ENCODE data around the gene STYXL2. TPM values are rescaled to one million over a fixed set of nuclear protein-coding genes. Genes with fewer than 3 reads are reported as not detected.
A peak's percentile ranks its signal among the peaks of the same experiment; 100 is the strongest.

STYXL2 gene
- total and polyA plus RNA-seq, 2 of the 8 experiments (the other 6 are each of a cell fraction or from before 2014, with no cell fraction given), result 0.09 to 0.22 TPM

GRCh38 chr1:167132301-167133010 lies 38.6 kb downstream of the STYXL2 start:
- TF ChIP-seq KDM1A (IDR thresholded peaks at IDR 0.05; ENCODE audit: borderline replicate concordance, low read length) (no peak), POLR2A (IDR thresholded peaks at IDR 0.05; ENCODE audit: control extremely low read depth in 1 of 2, low read depth in 2 of 2, low read length in 2 of 2) (no peak), SRF (IDR thresholded peaks at IDR 0.05; ENCODE audit: low read depth, low read length) (peak; percentile 84), E2F6 (IDR thresholded peaks at IDR 0.05) (no peak)
- no peak overlapping the region for H4K91ac ChIP-seq (replicated peaks; ENCODE audit: insufficient read length, low read length)
- no peaks in the 10 kb centered on the region for H3K9me3 ChIP-seq (ENCODE audit: insufficient read depth in 2 of 2, low read depth in 1 of 2, low read length in 1 of 2)
- 89% methylated on average over 8 of the region's 8 CpGs; no CpG with 5 or more reads in 1 of the 2 experiments for WGBS, 2 experiments (ENCODE audit: extremely low coverage in 1 of 2, insufficient coverage in 1 of 2, insufficient read length in 1 of 2, insufficient replicate concordance in 2 of 2, low coverage in 1 of 2, low lambda C conversion rate in 2 of 2, missing lambda C conversion rate in 1 of 2)
- FAIRE-seq (no peak), DNase-seq (ENCODE audit: low read depth in 1 of 2, low spot score in 2 of 2) (no peak)
- no peaks in the 10 kb centered on the region for H3K27me3 ChIP-seq (replicated peaks in 1 of 4; ENCODE audit: control insufficient read depth in 3 of 4, extremely low read depth in 1 of 4, insufficient read depth in 3 of 4, low read length in 3 of 4)
- no peak overlapping the region for H3K9ac ChIP-seq (replicated peaks in 1 of 4; ENCODE audit: extremely low read depth in 1 of 4, low read depth in 3 of 4, low read length in 3 of 4)
- no peak overlapping the region for H3K27ac ChIP-seq (ENCODE audit: low read depth, low read length)
- H3K4me2 ChIP-seq (ENCODE audit: insufficient read depth in 1 of 2, low read depth in 2 of 2, low read length in 2 of 2), result no peak overlapping the region
- H3K36me3 ChIP-seq (ENCODE audit: control insufficient read depth in 2 of 4, insufficient read depth in 4 of 4, low read length in 3 of 4), result no peaks in the 10 kb centered on the region
- no peaks in the 10 kb centered on the region for H4K20me1 ChIP-seq (replicated peaks in 1 of 2; ENCODE audit: control insufficient read depth in 1 of 2, insufficient read depth in 2 of 2, low read length in 2 of 2)
- H4K5ac ChIP-seq (ENCODE audit: insufficient read length, low read depth, low read length), result no peak overlapping the region
- no peak overlapping the region for H2AFZ ChIP-seq (ENCODE audit: low read length)
- H2BK5ac ChIP-seq (ENCODE audit: low read depth, low read length), result no peak overlapping the region
- no peak overlapping the region for H3K56ac ChIP-seq (replicated peaks; ENCODE audit: insufficient read length, low read depth, low read length)
- H2AK5ac ChIP-seq (ENCODE audit: low read depth, low read length), result no peak overlapping the region; the same call in 1 of the 2 replicates
- no peak overlapping the region for H2BK120ac ChIP-seq (replicated peaks; ENCODE audit: low read depth, low read length)
- no peak overlapping the region; the same call in 1 of the 2 replicates for H2BK15ac ChIP-seq (ENCODE audit: low read length)
- ChIA-PET CTCF (ENCODE audit: partially characterized antibody) (interaction anchor here (0.9 to 9.3 kb wide), 2 partner anchors 8 to 69 kb away, joined by 3 to 81 read pairs; no protein-coding TSS in a partner anchor), POLR2A (ENCODE audit: partially characterized antibody) (no interaction called here)
- no peaks in the 10 kb centered on the region for H3K79me2 ChIP-seq (ENCODE audit: control insufficient read depth in 1 of 2, insufficient read depth in 2 of 2, low read length in 2 of 2)
- H3K23me2 ChIP-seq (ENCODE audit: low read depth, low read length), result no peaks in the 10 kb centered on the region
- no peak overlapping the region for H4K8ac ChIP-seq (ENCODE audit: extremely low read depth, insufficient read depth, low read length)
- no peak overlapping the region for H2BK12ac ChIP-seq (ENCODE audit: low read depth, low read length)
- no peak overlapping the region for H3K4me3 ChIP-seq (ENCODE audit: extremely low read depth in 1 of 4, insufficient read depth in 2 of 4, low read depth in 3 of 4, low read length in 4 of 4)
- H3K79me1 ChIP-seq (ENCODE audit: low read depth, low read length), result no peaks in the 10 kb centered on the region
- H3K18ac ChIP-seq (ENCODE audit: extremely low read depth, low read length), result no peak overlapping the region
- H3K4me1 ChIP-seq (replicated peaks in 1 of 4; ENCODE audit: control insufficient read depth in 3 of 4, insufficient read depth in 4 of 4, low read length in 3 of 4), result peaks cover 2 to 12% (median 5%) of the 10 kb centered on the region in 4 experiments; a peak in 5 of 7 replicates
- H3K23ac ChIP-seq (ENCODE audit: insufficient read length), result no peak overlapping the region
- no peak overlapping the region for H3K14ac ChIP-seq (ENCODE audit: insufficient read length)
- no peak overlapping the region for H3K4ac ChIP-seq (replicated peaks; ENCODE audit: insufficient read length, low read depth, low read length)
- peak overlapping the region; percentile 26; the same call in 1 of the 2 replicates for H2BK20ac ChIP-seq (ENCODE audit: low read length)
